NCI-H2107 treated with DMSO at 0.1 percent for 48 hours (cell line): ENCODE data around the gene RPP21.

Source experiments
- DNase-seq: peaks from one replicate; lab custom pipeline; 2025; ENCODE audit not compliant: unreplicated experiment; lab: John Stamatoyannopoulos, UW

Gene RPP21

GRCh38 chr6:30328397-30328796 is 16.6 kb upstream of the RPP21 start:
- no peak for DNase-seq

GRCh38 chr6:30329331-30329730 is 15.6 kb upstream of the RPP21 start:
- DNase-seq: no peak

- no peak for DNase-seq
These were observed 13.0 kb upstream of the RPP21 start for GRCh38 chr6:30331981-30332380.

GRCh38 chr6:30334075-30334783 is 10.7 kb upstream of the RPP21 start:
- DNase-seq: no peak

GRCh38 chr6:30340589-30341054 is 4.3 kb upstream of the RPP21 start:
- DNase-seq: no peak

GRCh38 chr6:30341218-30341617 is 3.7 kb upstream of the RPP21 start:
- no peak for DNase-seq

- no peak for DNase-seq
These were observed 3.2 kb upstream of the RPP21 start for GRCh38 chr6:30341728-30342127.

- DNase-seq: no peak
These were observed 627 bp upstream of the RPP21 start for GRCh38 chr6:30344191-30344867.

GRCh38 chr6:30345852-30346251 is 896 bp downstream of the RPP21 start:
- no peak for DNase-seq

- no peak for DNase-seq
These were observed 4.0 kb downstream of the RPP21 start for GRCh38 chr6:30348957-30349356.

- no peak for DNase-seq
These were observed 4.6 kb downstream of the RPP21 start for GRCh38 chr6:30349421-30350177.

GRCh38 chr6:30350524-30350923 is 5.6 kb downstream of the RPP21 start:
- DNase-seq: no peak

- DNase-seq: no peak
These were observed 7.6 kb downstream of the RPP21 start for GRCh38 chr6:30352550-30352949.

- no peak for DNase-seq
These were observed 10.3 kb downstream of the RPP21 start for GRCh38 chr6:30355281-30355680.

GRCh38 chr6:30356536-30356935 is 11.6 kb downstream of the RPP21 start:
- no peak for DNase-seq

GRCh38 chr6:30357678-30358540 is 13.0 kb downstream of the RPP21 start:
- peak; percentile 37 for DNase-seq

GRCh38 chr6:30359276-30359675 is 14.3 kb downstream of the RPP21 start:
- DNase-seq: no peak

GRCh38 chr6:30360139-30360538 is 15.2 kb downstream of the RPP21 start:
- no peak for DNase-seq

- no peak for DNase-seq
These were observed 16.7 kb downstream of the RPP21 start for GRCh38 chr6:30361661-30362060.

GRCh38 chr6:30363459-30363858 is 18.5 kb downstream of the RPP21 start:
- DNase-seq: no peak

GRCh38 chr6:30364591-30364990 is 19.6 kb downstream of the RPP21 start:
- DNase-seq: no peak
